Neural cell (in vitro differentiated cells): ENCODE results near the gene FGR.

Experiments used
- POLR2AphosphoS5 ChIP-seq: IDR thresholded peaks from 2 replicates; pipeline ENCODE4 v1.6.1; 2012
- TF ChIP-seq, protein P1 (sequence below): IDR thresholded peaks from 2 replicates; pipeline ENCODE4 v1.6.1; 2012; ENCODE audit warnings: borderline replicate concordance
- TF ChIP-seq, protein P2 (sequence below): fragments of 450-650 bp; IDR thresholded peaks from 2 replicates; pipeline ENCODE4 v1.5.1; 2014; ENCODE audit warnings: antibody characterized with exemption, mild to moderate bottlenecking, moderate library complexity; ENCODE audit not compliant: poor library complexity, severe bottlenecking

DNA sequence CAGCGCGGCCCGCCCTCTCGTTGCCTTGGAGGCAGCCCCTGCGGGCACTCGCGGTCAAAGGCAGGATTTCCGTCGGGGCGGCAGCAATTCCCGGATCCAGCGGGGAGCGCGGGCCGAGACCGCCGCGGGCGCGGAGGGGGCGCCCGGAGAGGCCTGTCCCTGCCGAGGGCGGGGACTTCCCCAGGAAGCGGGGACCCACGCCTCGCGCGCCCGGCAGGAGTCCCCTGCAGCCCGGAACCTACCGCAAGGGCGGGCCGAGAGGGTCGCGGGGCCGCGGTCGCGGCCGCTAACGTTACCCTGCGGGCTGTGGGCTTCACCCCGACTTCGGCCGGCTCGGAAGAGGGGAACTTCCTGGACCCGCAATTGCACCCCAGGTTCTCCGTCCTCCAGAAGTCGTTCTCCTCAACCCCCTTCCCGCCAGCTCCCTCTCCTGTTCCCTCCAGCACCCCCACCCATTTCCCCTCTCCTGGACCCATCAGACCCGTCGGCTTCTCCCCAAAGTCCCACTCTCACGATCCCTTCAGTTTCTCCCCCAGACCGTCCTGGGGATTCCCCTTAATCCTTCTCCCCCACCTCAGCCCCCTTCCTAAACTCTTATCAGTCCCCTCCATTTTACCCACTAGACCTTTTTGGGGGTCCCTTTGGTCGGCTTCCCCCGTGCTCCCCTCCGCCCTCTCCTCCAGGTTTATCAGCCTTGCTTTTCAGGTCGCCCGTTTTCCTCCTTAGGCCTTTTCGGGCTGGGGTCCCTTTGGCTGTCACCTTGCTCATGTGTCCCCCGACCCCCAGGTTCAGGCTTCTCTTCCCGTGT lies 604 bp downstream of the FGR start:
- TF ChIP-seq, protein P1, sequence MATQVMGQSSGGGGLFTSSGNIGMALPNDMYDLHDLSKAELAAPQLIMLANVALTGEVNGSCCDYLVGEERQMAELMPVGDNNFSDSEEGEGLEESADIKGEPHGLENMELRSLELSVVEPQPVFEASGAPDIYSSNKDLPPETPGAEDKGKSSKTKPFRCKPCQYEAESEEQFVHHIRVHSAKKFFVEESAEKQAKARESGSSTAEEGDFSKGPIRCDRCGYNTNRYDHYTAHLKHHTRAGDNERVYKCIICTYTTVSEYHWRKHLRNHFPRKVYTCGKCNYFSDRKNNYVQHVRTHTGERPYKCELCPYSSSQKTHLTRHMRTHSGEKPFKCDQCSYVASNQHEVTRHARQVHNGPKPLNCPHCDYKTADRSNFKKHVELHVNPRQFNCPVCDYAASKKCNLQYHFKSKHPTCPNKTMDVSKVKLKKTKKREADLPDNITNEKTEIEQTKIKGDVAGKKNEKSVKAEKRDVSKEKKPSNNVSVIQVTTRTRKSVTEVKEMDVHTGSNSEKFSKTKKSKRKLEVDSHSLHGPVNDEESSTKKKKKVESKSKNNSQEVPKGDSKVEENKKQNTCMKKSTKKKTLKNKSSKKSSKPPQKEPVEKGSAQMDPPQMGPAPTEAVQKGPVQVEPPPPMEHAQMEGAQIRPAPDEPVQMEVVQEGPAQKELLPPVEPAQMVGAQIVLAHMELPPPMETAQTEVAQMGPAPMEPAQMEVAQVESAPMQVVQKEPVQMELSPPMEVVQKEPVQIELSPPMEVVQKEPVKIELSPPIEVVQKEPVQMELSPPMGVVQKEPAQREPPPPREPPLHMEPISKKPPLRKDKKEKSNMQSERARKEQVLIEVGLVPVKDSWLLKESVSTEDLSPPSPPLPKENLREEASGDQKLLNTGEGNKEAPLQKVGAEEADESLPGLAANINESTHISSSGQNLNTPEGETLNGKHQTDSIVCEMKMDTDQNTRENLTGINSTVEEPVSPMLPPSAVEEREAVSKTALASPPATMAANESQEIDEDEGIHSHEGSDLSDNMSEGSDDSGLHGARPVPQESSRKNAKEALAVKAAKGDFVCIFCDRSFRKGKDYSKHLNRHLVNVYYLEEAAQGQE, result no peak
- TF ChIP-seq POLR2AphosphoS5, result no peak
- TF ChIP-seq, protein P2, sequence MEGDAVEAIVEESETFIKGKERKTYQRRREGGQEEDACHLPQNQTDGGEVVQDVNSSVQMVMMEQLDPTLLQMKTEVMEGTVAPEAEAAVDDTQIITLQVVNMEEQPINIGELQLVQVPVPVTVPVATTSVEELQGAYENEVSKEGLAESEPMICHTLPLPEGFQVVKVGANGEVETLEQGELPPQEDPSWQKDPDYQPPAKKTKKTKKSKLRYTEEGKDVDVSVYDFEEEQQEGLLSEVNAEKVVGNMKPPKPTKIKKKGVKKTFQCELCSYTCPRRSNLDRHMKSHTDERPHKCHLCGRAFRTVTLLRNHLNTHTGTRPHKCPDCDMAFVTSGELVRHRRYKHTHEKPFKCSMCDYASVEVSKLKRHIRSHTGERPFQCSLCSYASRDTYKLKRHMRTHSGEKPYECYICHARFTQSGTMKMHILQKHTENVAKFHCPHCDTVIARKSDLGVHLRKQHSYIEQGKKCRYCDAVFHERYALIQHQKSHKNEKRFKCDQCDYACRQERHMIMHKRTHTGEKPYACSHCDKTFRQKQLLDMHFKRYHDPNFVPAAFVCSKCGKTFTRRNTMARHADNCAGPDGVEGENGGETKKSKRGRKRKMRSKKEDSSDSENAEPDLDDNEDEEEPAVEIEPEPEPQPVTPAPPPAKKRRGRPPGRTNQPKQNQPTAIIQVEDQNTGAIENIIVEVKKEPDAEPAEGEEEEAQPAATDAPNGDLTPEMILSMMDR, result no peak
